Activated CD8-positive, alpha-beta T cell treated with anti-CD3 and anti-CD28 coated beads for 36 hours (primary cell): ENCODE results near the gene RBPMS2. TPM values are rescaled to one million over a fixed set of nuclear protein-coding genes. Genes with fewer than 3 reads are reported as not detected.

Experiments used
- ATAC-seq: fragments of 200-7000 bp; cut with Tn5 transposase; one replicate; pipeline ENCODE4 v1.10.0; 2021; ENCODE audit warnings: mild to moderate bottlenecking, moderate library complexity
- CTCF ChIA-PET: fragments of 350-600 bp; sonication (Branson Sonifier 250); formaldehyde crosslinking; loops from one replicate; lab custom pipeline; 2021; ENCODE audit warnings: antibody characterized with exemption; lab: Charles Lee
- POLR2A ChIA-PET: fragments of 350-600 bp; sonication (Branson Sonifier 250); formaldehyde crosslinking; loops from one replicate; lab custom pipeline; 2021; ENCODE audit warnings: antibody characterized with exemption; lab: Charles Lee
- DNase-seq: peaks from one replicate; pipeline ENCODE4 v3.0.0-alpha.2; 2020
- H3K27ac Mint-ChIP-seq: one replicate; pipeline ENCODE4 v1.8.0; 2021; ENCODE audit warnings: mild to moderate bottlenecking, mixed read lengths
- H3K27me3 Mint-ChIP-seq: one replicate; pipeline ENCODE4 v1.8.0; 2021; ENCODE audit warnings: mixed read lengths
- H3K36me3 Mint-ChIP-seq: one replicate; pipeline ENCODE4 v1.8.0; 2021; ENCODE audit warnings: low read depth, mixed read lengths
- H3K4me1 Mint-ChIP-seq: one replicate; pipeline ENCODE4 v1.8.0; 2021; ENCODE audit warnings: low read depth, mixed read lengths
- H3K4me3 Mint-ChIP-seq: one replicate; pipeline ENCODE4 v1.8.0; 2021; ENCODE audit warnings: mild to moderate bottlenecking, moderate library complexity, mixed read lengths
- H3K9me3 Mint-ChIP-seq: one replicate; pipeline ENCODE4 v1.8.0; 2021; ENCODE audit warnings: mixed read lengths
- CTCF ChIP-seq: fragments of 200-600 bp; IDR thresholded peaks from one replicate; pipeline ENCODE4 v1.8.0; 2022; ENCODE audit warnings: antibody characterized with exemption, mild to moderate bottlenecking
- intact Hi-C: fragments of 100-400 bp; cut with micrococcal nuclease; formaldehyde crosslinking; loops from one replicate; pipeline ENCODE4 v1.10.0; 2022
- total RNA-seq, 2 experiments: library from RNA; stranded (reverse); gene quantifications; one replicate each; pipeline ENCODE4 v1.2.3, GENCODE V29; 2021

The RBPMS2 gene
- total RNA-seq, 2 experiments from 2014 or later = not detected

GRCh38 chr15:64763874-64764273 is 11.5 kb downstream of the RBPMS2 start:
- ChIA-PET POLR2A (no interaction called here), CTCF (interaction anchor here (1.0 to 1.3 kb wide), 2 partner anchors 36 to 47 kb away, joined by 3 to 5 read pairs; no protein-coding TSS in a partner anchor)
- H3K9me3 Mint-ChIP-seq = no peaks in the 10 kb centered on the region
- no peaks in the 10 kb centered on the region for H3K27me3 Mint-ChIP-seq
- no peak for TF ChIP-seq CTCF
- intact Hi-C loops = no loop called here
- H3K36me3 Mint-ChIP-seq = no peaks in the 10 kb centered on the region
- DNase-seq (no peak), ATAC-seq (no peak)
- H3K4me3 Mint-ChIP-seq = no peak overlapping the region
- H3K27ac Mint-ChIP-seq = no peak overlapping the region
- H3K4me1 Mint-ChIP-seq = no peaks in the 10 kb centered on the region

- ATAC-seq = no peak
- Mint-ChIP-seq H3K27me3 (no peaks in the 10 kb centered on the region), H3K27ac (no peak overlapping the region), H3K4me1 (no peaks in the 10 kb centered on the region), H3K36me3 (no peaks in the 10 kb centered on the region), H3K4me3 (no peak overlapping the region), H3K9me3 (no peaks in the 10 kb centered on the region)
- intact Hi-C loops = no loop called here
- no peak for DNase-seq
- ChIA-PET POLR2A (no interaction called here), CTCF (interaction anchor here (1.0 kb wide), 1 partner anchor 35 kb away, joined by 3 read pairs; no protein-coding TSS in a partner anchor)
- TF ChIP-seq CTCF = no peak
Measured at GRCh38 chr15:64763462-64763861, 11.9 kb downstream of the RBPMS2 start.

- ATAC-seq = no peak
- intact Hi-C loops = no loop called here
- TF ChIP-seq CTCF = no peak
- DNase-seq = no peak
- Mint-ChIP-seq H3K27me3 (no peaks in the 10 kb centered on the region), H3K4me3 (no peak overlapping the region), H3K9me3 (no peaks in the 10 kb centered on the region), H3K36me3 (no peaks in the 10 kb centered on the region), H3K4me1 (no peaks in the 10 kb centered on the region), H3K27ac (no peak overlapping the region)
- ChIA-PET CTCF (interaction anchor here (1.0 kb wide), 1 partner anchor 35 kb away, joined by 3 read pairs; no protein-coding TSS in a partner anchor), POLR2A (no interaction called here)
Measured at GRCh38 chr15:64763021-64763420, 12.4 kb downstream of the RBPMS2 start.

- no peak overlapping the region for H3K4me3 Mint-ChIP-seq
- no peaks in the 10 kb centered on the region for H3K27me3 Mint-ChIP-seq
- ChIA-PET POLR2A (interaction anchor here (1.0 kb wide), 1 partner anchor 20 kb away, joined by 3 read pairs; no protein-coding TSS in a partner anchor), CTCF (no interaction called here)
- no peak for DNase-seq
- TF ChIP-seq CTCF = no peak
- no peaks in the 10 kb centered on the region for H3K4me1 Mint-ChIP-seq
- H3K27ac Mint-ChIP-seq = no peak overlapping the region
- intact Hi-C loops = no loop called here
- no peaks in the 10 kb centered on the region for H3K36me3 Mint-ChIP-seq
- H3K9me3 Mint-ChIP-seq = no peaks in the 10 kb centered on the region
- ATAC-seq = no peak
Measured at GRCh38 chr15:64762546-64762945, 12.8 kb downstream of the RBPMS2 start.

- ChIA-PET CTCF (interaction anchor here (0.6 kb wide), 1 partner anchor 163 kb away, joined by 3 read pairs; no protein-coding TSS in a partner anchor), POLR2A (interaction anchor here (0.9 kb wide), 1 partner anchor 325 kb away, joined by 3 read pairs; no protein-coding TSS in a partner anchor)
- Mint-ChIP-seq H3K36me3 (no peaks in the 10 kb centered on the region), H3K27ac (no peak overlapping the region), H3K4me3 (no peak overlapping the region), H3K9me3 (no peaks in the 10 kb centered on the region), H3K27me3 (no peaks in the 10 kb centered on the region), H3K4me1 (no peaks in the 10 kb centered on the region)
- intact Hi-C loops = no loop called here
- no peak for TF ChIP-seq CTCF
- DNase-seq (no peak), ATAC-seq (no peak)
Measured at GRCh38 chr15:64761156-64761555, 14.2 kb downstream of the RBPMS2 start.
